Measurements from ENCODE around the gene DNAJC5.

The DNAJC5 gene

DNA sequence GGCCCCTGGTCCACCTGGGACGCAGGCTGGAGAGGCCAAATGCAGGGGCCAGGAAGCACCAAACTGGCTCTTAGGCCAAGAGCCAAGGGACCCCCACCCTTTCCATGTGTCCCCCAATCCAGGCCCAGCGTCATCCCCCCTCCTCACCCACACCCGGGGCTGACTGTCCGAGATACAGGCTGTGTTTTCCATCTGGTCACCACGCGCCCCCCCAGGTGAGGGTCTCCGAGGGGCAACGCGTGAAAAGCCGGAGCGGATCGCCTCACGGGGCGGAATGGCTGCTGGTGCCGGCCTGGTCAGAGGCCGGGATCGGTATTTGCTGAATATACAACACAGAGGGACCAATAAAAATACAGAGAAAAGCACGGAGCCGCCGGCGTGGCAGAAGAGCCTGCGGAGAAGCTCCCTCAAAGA is 38.8 kb upstream of the DNAJC5 start:
- Mint-ChIP-seq H3K27me3 (ENCODE audit: low read depth) (no peaks in the 10 kb centered on the region), H3K27ac (peak overlapping the region; percentile 93 to 97 (median 93)), H3K36me3 (ENCODE audit: low read depth) (no peaks in the 10 kb centered on the region), H3K4me1 (peaks cover 30% of the 10 kb centered on the region), H3K4me3 (peak overlapping the region; percentile 25 to 47 (median 43)), H3K9me3 (no peaks in the 10 kb centered on the region)
- TF ChIP-seq, protein P1, sequence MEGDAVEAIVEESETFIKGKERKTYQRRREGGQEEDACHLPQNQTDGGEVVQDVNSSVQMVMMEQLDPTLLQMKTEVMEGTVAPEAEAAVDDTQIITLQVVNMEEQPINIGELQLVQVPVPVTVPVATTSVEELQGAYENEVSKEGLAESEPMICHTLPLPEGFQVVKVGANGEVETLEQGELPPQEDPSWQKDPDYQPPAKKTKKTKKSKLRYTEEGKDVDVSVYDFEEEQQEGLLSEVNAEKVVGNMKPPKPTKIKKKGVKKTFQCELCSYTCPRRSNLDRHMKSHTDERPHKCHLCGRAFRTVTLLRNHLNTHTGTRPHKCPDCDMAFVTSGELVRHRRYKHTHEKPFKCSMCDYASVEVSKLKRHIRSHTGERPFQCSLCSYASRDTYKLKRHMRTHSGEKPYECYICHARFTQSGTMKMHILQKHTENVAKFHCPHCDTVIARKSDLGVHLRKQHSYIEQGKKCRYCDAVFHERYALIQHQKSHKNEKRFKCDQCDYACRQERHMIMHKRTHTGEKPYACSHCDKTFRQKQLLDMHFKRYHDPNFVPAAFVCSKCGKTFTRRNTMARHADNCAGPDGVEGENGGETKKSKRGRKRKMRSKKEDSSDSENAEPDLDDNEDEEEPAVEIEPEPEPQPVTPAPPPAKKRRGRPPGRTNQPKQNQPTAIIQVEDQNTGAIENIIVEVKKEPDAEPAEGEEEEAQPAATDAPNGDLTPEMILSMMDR (IDR thresholded peaks at IDR 0.05; ENCODE audit: unreplicated experiment in 3 of 3), result no peak

DNA sequence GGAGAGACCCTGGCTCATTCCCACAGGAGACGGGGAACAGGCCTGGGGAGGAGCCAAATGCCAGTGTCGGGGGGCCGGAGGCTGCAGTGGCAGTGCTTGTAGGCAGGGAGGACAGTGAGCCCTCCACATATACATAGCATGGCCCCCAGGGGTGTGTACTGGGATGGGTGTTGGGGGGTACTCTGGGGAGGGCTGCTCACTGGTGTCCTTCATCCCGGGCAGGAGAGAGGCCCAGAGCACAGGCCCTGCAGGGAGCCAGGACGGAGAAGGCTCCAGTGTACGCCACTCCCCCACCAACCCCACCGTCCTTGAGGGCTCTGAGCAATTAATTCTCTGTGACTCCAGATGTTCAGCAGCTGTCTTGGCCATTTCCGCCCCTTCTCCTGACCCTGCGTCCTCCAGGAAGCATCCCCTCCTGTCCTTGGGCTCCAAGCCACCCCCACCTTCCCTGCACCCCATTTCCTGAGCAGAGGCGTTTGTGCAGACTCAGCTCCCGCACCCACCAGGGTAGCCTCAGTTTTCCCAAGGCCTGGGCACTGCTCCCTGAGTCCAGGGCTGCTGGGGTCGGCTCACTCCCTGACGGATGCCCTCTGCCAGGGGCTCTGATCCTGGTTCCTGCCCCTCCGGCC is 37.0 kb upstream of the DNAJC5 start:
- H3K27ac Mint-ChIP-seq, result peak overlapping the region; percentile 93 to 97 (median 93)
- peaks cover 27% of the 10 kb centered on the region for H3K4me1 Mint-ChIP-seq
- no peaks in the 10 kb centered on the region for H3K9me3 Mint-ChIP-seq
- TF ChIP-seq, protein P1 (IDR thresholded peaks at IDR 0.05; ENCODE audit: unreplicated experiment in 3 of 3), result no peak
- no peaks in the 10 kb centered on the region for H3K36me3 Mint-ChIP-seq (ENCODE audit: low read depth)
- H3K4me3 Mint-ChIP-seq, result peak overlapping the region; percentile 65 to 73 (median 68)
- no peaks in the 10 kb centered on the region for H3K27me3 Mint-ChIP-seq (ENCODE audit: low read depth)

DNA sequence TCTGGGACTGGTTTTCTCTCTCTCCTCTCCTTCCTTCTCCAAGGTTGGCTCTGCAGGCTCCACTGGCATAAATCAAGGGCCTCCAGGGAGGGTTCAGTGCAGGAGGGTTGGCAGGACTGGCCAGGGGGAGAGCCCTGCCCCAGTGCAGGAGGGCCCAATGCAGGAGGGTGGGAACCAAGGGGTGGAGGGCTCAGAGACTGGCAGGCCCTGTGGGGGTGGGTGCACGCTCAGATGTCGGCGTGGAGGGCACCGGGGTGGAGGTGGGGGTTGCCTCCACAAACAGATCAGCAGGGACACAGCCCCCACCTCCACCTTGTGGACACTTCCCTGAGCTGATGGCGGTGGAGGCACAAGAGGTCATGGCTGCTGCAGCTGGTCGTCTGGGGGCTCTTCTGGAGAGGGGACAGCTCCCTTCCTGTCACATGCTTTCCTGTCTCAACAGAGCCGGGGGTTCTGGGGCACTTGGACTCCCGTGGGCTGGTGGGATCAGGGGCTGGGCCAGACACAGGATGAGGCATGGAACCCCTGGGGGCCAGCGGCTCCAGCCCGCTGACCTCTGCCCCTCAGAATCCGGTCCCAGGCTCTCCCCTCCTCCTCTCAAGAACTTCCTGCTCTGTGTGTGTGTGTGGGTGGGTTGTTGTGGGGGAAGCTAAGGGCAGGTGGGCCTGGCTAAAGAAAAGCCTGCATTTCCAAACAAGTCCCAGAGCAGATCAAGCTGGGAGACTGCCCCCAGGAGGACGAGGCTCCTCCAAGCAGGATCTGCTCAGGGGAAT is 36.3 kb upstream of the DNAJC5 start:
- no peaks in the 10 kb centered on the region for H3K27me3 Mint-ChIP-seq (ENCODE audit: low read depth)
- H3K27ac Mint-ChIP-seq, result peak overlapping the region; percentile 93 to 97 (median 93)
- peak overlapping the region; percentile 65 to 73 (median 68) for H3K4me3 Mint-ChIP-seq
- H3K9me3 Mint-ChIP-seq, result no peaks in the 10 kb centered on the region
- TF ChIP-seq, protein P1 (IDR thresholded peaks at IDR 0.05; ENCODE audit: unreplicated experiment in 3 of 3), result peak; percentile 40 to 60 (median 52)
- H3K36me3 Mint-ChIP-seq (ENCODE audit: low read depth), result peaks cover 3% of the 10 kb centered on the region
- H3K4me1 Mint-ChIP-seq, result peaks cover 29% of the 10 kb centered on the region

DNA sequence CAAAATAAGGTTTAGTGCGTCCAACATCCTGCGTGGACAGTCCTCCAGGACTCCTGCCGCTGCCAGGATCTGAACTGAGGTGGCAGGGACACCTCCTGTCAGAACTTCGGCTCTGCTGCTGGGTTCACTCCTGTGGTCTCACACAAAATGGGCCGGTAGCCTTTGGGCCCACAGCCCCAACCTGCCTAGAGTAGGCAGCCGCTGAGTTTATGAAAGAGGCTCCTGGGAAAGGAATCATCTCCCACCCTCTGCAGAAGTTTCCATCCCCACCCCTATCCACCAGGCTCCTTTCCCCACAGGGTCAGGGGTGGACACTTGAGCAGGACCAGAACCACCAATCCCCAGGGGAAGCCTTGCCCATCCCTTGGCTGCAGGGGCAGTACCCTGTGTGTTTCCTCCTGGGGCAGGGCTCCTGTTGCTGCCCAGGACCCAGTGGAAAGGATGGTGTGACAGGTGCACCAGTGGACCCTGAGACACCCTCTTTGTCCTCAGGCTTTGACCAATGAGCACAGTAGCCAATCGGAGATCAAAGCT is 35.7 kb upstream of the DNAJC5 start:
- H3K4me1 Mint-ChIP-seq, result peaks cover 35% of the 10 kb centered on the region
- peaks cover 3% of the 10 kb centered on the region for H3K36me3 Mint-ChIP-seq (ENCODE audit: low read depth)

DNA sequence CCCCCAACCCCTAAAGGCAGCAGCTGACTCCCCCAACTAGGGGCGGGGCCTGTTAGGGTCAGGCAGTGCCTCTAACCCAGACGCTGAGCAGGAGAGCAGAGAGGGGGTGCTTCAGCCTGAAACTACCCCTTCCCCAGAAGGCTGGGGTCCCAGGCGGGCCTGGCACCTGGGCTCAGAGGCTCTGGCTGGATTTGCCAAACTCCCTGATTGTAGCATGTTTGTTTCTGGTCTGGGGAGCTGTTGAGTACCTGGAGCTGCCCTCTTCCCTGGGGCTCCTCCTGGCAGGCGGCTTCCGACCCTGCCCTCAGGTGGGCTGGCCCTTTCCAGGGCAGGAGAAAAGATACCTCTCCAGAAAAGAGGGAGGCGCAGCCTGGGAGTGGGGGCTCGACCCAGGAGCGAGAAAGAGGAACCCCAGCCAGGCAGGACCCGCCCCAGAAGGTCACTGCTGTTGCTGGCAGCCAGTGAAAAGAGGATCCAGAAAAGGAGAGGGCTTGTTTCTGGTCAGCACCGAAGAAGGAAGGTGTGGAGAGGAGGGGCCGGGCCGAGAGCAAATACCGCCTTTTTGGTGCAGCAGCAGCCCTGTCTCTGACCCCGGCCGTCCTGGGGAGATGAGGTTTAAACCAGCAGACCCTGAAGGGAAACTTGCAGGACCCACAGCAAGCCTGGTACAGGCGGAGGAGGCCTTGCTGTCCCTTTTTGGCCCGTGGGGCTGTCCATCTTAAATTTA is 34.4 kb upstream of the DNAJC5 start:
- H3K4me3 Mint-ChIP-seq, result peak overlapping the region in 2 of 3 experiments; percentile 23 to 48
- no peaks in the 10 kb centered on the region for H3K9me3 Mint-ChIP-seq
- no peaks in the 10 kb centered on the region for H3K27me3 Mint-ChIP-seq (ENCODE audit: low read depth)
- TF ChIP-seq, protein P1 (IDR thresholded peaks at IDR 0.05; ENCODE audit: unreplicated experiment in 3 of 3), result no peak
- peaks cover 41% of the 10 kb centered on the region for H3K4me1 Mint-ChIP-seq
- peaks cover 3% of the 10 kb centered on the region for H3K36me3 Mint-ChIP-seq (ENCODE audit: low read depth)
- H3K27ac Mint-ChIP-seq, result peak overlapping the region in 2 of 3 experiments; percentile 20 to 93

More for the DNA sequence above, 35.7 kb upstream of the DNAJC5 start:
- Mint-ChIP-seq H3K9me3 (no peaks in the 10 kb centered on the region), H3K27ac (peak overlapping the region; percentile 93 to 97 (median 93)), H3K27me3 (ENCODE audit: low read depth) (no peaks in the 10 kb centered on the region), H3K4me3 (peak overlapping the region; percentile 60 to 73 (median 68))
- TF ChIP-seq, protein P1 (IDR thresholded peaks at IDR 0.05; ENCODE audit: unreplicated experiment in 3 of 3), result no peak
